HG03378 (cell line): Measurements from ENCODE around the gene NT5C1B.

Experiments used
- ATAC-seq: cut with Tn5 transposase; IDR thresholded peaks from one replicate; pipeline ENCODE4 v1.9.1; 2021; ENCODE audit warnings: mild to moderate bottlenecking, moderate library complexity; ENCODE audit not compliant: unreplicated experiment

Gene NT5C1B

DNA sequence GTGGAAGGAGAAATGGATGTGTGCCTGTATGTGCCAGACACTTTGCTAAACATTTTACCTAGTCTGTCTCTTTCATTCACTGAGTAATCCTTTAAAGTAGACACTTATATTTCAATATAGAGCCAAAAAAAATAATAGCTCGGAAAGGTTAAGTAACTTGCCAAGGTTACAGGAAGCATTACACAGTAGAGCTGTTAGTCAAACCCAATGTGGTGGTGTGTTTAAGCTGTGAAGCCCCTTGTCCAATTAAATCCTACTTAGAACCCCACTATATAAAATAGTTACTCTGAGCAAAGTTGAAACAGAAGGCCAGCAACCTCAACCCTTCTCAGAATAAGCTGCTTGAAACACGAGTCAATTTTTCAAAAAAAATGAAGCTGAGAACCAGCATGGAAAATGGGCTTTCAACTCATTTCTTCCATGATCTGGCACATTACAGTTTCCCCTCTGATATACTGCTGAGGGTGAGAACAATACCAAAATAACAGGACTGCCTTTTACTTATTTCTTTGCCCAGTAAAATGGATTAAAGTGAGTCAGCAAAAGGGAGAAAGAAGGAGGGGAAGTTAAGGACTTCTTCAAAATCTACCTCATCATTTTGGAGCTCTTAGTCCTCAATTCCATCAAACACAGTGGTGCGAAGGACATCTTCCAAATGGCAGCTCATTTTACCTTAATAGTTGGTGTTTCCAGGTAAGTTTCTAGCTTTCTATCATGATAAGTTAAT lies 36.9 kb downstream of the NT5C1B start:
- ATAC-seq: no peak

DNA sequence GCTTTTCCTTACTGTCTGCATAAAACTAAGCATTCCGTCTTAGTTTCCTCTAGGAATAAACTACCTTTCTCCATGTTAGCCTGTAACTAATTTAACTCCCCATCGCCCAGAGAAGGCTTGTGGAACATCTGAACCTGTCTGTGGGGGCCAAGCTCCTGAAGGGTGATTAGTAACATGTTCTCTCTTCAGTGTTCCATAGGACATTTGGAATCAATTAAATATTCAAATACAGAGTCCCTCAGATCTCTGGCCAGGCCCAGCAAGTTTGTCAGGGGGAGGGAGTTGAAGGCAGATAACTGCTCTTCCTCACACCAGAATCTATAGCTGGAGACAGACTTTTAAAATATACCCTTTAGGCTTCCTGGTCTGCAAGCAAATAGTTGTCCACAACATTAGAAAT lies 37.7 kb downstream of the NT5C1B start:
- ATAC-seq: no peak

- no peak for ATAC-seq
Measured at GRCh38 chr2:18551169-18551568, 38.2 kb downstream of the NT5C1B start.

GRCh38 chr2:18550433-18550832 lies 38.9 kb downstream of the NT5C1B start:
- no peak for ATAC-seq

DNA sequence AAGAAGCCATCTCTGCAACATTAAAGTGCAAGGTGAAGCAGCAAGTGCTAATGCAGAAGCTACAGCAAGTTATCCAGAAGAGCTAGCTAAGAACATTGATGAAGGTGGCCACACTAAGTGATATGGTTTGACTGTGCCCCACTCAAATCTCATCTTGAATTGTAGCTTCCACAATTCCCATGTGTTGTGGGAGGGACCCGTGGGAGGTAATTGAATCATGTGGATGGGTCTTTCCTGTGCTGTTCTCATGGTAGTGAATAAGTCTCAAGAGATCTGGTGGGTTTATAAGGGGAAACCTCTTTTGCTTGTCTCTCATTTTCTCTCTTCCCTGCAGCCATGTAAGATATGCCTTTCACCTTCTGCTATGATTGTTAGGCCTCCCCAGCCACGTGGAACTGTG lies 40.3 kb downstream of the NT5C1B start:
- no peak for ATAC-seq

DNA sequence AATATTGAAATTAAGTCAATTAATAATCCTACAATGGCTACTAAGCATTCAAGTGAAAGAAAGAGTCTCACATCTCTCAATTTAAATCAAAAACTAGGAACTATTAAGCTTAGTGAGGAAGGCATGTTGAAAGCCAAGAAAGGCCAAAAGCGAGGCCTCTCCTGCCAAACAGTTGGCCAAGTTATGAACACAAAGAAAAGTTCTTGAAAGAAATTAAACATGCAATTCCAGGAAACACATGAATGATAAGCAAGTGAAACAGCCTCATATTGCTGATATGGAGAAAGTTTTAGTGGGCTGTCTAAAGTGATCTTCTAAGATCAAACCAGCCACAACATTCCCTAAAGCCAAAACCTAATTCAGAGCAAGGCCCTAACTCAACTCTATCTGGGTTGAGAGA lies 40.7 kb downstream of the NT5C1B start:
- no peak for ATAC-seq

- ATAC-seq: no peak
Measured at GRCh38 chr2:18546567-18546966, 42.8 kb downstream of the NT5C1B start.

- no peak for ATAC-seq
Measured at GRCh38 chr2:18545384-18545783, 44.0 kb downstream of the NT5C1B start.

DNA sequence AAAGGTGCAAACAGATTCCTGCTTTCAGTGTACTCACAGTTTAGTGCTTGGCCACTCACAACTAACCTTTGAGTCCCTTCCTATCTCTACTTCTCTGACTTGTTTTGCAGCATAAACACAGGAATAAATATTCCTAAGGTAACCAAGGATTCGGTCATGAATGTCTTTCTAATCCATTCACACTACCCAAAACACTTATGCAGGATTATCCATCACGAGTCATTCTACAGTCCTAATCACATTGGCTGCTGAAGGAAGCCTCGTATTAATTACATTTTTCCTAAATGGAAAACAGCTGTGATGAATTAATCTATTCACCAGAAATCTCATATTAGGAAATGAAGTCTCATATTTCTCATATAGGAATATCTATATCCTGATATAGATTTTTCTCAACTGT lies 45.2 kb downstream of the NT5C1B start:
- no peak for ATAC-seq

- no peak for ATAC-seq
Measured at GRCh38 chr2:18540872-18541271, 48.5 kb downstream of the NT5C1B start.

DNA sequence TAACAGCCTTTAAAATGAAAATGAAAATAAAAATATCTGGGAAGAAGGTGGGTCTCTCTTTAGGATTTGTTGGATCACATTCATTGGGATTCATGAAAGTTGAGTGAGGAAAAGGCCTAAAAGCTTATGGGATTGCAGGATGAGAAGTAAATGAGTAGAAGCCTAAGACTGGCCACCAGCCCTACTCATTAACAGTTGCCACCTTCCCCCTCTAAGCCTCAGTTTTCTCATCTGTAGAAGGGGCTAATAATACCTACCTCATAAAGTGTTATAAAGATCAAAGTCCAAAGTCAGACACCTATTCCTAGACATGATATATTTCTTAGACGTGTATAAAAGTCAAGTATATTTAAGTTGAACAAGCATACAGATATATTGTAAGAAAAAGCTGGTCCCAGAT lies 52.7 kb downstream of the NT5C1B start:
- ATAC-seq: no peak

GRCh38 chr2:18536100-18536499 lies 53.3 kb downstream of the NT5C1B start:
- ATAC-seq: no peak

GRCh38 chr2:18531194-18531593 lies 58.2 kb downstream of the NT5C1B start:
- no peak for ATAC-seq

DNA sequence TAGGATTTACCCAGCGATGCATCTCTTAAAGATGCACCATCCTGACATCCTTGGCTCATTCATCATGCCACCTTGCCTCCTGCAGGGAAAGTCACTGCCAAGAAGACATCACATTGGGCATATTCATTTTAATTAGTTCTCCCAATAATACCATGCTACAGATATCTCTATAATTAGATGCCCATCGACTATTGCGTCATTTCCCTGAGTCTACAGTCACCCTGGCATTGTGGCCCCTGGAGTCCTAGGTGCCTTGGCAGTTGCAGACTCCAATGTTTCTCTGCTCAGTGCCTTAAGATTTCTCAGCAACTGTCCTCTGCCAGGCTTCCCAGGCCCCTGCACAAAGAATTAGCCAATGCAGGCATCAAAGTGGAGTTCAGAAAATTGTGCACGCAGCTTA lies 61.5 kb downstream of the NT5C1B start:
- no peak for ATAC-seq

- no peak for ATAC-seq
Measured at GRCh38 chr2:18527326-18527725, 62.0 kb downstream of the NT5C1B start.

- ATAC-seq: no peak
Measured at GRCh38 chr2:18526429-18526828, 62.9 kb downstream of the NT5C1B start.

DNA sequence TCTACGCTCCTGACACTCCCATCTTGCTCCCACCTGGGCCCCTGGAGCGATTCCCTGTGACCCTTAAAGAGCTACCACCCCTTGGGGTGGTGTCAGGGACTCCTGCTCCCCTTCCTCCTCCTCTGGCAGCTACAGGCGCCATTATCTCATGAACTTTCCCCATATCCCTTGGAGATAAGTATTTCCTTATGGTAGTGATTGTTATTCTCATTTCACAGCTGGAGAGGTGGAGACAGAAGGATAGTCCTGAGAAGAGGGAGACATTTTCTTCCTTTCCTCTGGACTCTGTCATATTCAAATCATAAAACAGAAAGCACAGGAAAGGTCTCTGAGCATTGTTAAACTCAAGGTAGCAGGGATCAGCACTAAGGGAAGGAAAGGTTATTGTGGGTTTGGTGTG lies 63.5 kb downstream of the NT5C1B start:
- no peak for ATAC-seq

DNA sequence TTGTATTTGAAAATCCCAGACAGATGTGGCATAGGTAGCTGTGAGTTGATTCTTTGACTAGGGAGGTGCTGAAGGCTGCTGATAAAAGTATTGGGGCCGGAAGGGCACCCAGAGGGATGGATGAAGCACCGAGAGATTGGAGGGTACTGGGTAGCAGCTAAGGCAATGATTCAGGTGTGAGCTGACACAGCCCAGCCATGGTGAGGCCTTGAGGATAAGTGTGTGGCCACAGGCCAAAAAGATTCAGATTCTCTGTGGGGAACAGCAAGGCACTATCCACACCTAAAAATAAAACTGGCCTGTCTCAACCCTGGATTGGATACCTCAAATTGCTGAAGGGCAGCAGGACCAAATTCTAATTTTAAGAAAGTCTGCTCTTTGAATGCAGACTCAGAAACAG lies 64.1 kb downstream of the NT5C1B start:
- ATAC-seq: no peak

DNA sequence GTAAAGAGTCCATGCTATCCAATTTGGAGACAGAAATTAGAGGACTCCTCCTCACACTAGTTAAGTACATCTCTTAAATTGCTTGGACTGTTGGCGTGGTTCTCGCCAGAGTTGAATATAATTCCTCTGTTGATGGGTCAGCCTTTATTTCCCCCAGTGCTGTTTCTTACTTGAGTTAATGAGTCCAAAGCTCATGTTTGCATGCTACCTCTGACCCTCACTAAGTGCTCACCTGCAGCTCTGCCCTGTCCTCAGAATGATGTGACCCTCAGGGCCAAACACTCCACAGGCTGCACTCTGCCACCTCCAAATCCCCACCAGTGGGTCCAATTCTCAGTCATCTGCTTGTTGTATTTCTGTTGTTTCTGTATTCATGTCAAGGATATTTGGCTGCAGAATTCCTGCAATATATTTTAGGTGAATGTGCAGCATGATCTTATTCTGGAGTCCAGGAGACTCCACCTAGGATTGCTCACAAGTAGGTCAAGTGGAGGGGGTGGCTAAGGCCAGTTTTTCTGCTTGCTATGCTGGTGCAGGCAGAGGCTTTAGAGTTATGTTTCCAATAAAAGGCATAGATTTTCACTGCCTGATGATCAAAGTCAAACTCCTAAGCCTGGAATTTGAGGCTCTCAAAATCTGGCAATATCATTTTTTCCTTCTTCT lies 66.8 kb downstream of the NT5C1B start:
- ATAC-seq: no peak

GRCh38 chr2:18520451-18521425 lies 68.6 kb downstream of the NT5C1B start:
- peak; percentile 76 for ATAC-seq

DNA sequence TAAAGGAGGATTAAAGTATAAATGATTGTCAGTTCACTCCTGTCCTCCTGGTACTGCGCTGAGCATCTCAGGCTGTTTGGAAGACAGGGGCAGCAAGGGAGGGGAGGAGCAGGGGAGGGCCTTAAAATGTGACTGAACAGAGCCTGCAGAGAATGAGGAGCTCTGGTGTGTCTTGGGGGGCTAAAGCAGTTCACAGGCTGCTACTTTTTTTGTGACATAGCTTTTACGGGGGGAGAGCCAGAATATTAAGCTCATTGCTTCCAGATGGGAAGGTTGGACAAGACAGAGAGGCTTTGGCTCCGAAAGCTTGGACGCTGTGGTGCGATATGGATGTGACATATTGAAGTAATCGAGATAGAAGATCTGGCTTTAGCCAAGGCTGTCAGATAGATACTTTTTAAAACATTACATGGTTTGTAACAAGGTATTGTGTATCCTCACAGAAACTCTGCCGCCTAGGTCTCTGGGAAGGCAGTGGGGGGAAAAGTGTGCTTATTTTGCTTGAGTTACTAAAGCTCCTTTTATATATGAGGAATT lies 69.4 kb downstream of the NT5C1B start:
- no peak for ATAC-seq
